HG02840 (cell line): ENCODE results near the gene EEF1AKMT2.
"Not testable (repeated sequence)": the region's sequence is repeated elsewhere in the genome, so short reads cannot be mapped to it uniquely, and the experiment has no call there.

ENCODE experiments used
- ATAC-seq: cut with Tn5 transposase; IDR thresholded peaks from one replicate; pipeline ENCODE4 v1.9.1; 2021; ENCODE audit warnings: mild to moderate bottlenecking, moderate library complexity, moderate number of reproducible peaks; ENCODE audit not compliant: unreplicated experiment, low FRiP score

Gene EEF1AKMT2

DNA sequence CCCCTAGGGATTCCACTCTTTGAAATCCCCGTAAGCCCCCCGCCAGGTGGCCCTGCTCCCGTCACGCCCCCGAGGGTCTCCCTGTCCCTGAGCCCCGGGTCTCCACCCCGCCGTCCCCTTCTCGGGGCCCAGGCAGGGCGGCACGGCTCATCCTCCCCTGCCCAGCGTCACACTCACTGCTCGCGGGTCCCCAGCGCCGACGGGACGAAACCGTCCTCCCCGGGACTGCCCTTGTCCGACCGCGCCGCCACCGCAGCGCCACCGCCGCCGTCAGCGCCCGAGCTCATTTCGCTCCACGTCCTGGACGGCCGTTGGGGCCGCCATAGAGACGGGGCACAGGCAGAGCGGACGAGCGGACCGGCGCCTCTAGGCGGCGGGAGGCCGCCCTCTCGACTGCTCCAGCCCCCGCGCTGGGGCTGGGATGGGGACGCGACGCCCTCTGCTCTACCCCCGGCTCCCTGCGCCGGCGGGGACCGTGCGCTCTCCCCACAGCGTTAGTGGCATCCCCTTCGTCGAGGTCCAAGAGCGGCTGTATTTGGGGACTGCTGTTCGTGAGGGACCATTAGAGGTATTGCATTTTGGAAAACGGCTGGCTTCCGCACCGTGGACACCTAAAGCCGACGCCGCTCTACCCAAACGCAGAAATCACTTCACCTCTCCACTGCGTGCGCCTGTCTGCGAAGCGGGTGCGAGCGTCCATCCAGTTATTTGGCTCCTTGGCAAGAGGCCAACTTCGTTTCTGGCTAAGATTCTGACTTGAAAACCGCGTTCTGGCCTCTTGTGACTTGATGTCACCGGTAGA lies at the start of gene EEF1AKMT2:
Gene EEF1AKMT2, minus strand, starts transcription at position 341 of the 802 bp plus-strand sequence. Its CDS starts 54 bp downstream, at position 287.
- ATAC-seq = peak; percentile 87

GRCh38 chr10:124837687-124838086 lies 46.0 kb upstream of the EEF1AKMT2 start:
- ATAC-seq = no peak

DNA sequence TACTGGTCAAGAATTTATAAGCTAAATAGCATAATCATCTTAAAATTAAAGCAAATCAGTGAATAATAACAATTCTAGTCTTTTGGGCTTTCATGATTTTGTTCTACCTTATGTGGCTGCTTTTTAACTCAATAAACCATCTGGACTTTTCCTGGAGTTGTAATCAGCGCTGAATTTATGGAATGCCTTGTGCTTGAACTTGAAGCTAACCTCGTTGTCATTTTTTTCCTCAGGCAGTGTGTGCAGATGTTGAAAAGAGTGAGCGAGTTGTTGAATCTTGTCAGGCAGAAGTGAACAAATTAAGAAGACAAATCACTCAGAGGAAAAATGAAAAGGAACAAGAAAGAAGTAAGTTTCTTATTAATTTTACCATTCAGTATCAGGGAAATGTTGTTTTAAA lies 39.4 kb upstream of the EEF1AKMT2 start:
- no peak for ATAC-seq

DNA sequence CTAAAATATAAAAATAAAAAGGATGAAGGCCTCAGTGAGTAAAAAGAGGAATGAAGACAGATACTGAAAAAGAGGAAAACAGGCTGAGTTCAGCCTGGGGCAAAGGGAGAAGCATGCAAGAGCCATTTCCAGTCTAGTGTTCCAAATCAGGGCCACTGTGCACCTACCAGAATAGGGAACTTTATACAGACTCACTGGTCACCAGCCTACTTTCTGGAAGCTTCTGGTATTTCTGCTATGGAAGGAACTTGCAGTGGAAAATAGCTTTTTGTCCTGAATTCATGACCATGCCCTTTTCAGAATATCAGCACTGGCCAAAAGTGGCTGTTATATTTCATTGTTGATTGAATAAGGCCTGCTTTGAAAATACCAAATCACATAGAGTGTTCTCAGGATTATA lies 38.8 kb upstream of the EEF1AKMT2 start:
- ATAC-seq = no peak

DNA sequence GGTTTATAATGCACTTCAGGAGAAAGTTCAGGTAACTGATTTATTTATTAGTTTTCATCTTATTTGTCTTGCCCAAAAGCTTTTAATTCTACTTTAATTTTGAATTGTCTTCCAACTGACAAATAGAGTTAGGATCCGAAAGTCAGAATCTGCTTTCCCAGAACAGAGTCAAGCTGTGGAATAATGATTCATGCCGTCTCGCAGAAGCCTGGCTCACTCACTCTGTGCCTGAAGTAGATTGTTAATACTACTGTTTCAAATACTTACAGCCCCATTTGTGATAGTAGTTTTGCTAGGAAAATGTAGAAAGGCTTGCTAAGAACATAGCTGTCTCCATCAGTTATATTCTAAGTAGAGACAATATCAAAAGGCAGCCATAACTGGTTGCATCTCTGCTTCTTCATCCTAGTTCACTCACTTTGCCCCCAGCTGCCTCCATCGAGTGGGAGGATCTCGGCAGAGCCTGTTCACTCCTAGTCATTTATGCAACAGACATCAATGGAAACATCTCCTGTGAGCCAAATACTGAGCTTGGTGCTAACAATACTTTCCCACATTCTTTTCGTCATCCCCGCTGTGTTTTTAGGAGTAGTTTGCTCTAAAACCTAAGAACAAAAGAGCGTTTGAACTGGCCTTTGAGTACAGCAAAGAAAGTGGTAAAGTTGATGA lies 37.9 kb upstream of the EEF1AKMT2 start:
- ATAC-seq = no peak

DNA sequence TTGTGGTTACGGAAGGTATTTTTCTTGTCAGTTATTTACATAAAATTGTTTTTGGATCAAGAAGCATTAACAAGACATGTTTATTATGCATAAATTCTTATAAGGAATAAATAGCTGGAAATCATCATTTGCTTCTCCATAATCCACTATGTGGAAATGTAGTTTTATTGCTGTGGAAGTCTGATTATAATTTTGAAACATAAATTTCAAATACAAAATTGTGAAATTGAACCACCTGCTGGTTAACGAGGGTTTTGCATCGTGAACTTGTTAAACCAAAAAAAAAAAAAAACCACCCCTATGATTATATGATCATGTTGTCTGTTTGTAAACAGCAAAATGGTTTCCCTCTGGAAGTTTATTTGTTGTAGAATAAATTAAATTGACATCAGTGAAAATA lies 35.8 kb upstream of the EEF1AKMT2 start:
- no peak for ATAC-seq

DNA sequence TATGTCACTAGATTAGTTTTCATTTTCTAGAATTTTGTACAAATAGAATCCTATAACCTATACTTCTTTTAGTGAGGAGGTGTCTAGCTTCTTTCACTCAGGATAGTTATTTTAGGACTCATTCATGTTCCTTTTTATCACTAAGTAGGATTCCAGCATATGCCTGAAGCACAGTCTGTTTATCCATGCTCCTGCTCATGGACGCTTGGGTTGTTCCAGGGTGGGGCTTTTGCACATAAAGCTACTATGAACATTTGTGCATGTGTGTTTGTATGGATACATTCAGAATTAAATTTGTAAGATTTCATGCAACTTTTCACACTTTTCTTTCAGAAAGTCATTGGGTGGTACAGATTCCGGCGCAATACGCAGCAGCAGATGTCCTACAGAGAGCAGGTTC lies 34.6 kb upstream of the EEF1AKMT2 start:
- no peak for ATAC-seq

DNA sequence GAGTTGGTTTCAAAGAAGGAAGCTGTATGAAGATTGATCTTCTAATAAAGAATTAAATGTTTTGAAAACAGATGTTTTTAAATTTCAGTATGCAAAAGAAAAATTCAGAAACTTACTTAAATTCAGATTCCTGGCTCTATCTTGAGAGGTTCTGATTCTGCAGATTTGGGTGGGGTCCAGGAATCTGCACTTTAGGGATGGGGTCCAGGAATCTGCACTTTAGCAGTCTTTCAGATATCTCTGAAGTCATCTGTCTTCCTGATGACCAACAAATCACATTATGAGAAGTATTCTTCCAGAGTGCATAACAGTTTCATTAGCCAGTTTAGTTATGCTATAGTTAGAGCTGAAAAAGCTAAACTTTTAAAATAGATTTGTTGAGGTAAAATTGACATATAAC lies 34.0 kb upstream of the EEF1AKMT2 start:
- no peak for ATAC-seq

- ATAC-seq = not testable (repeated sequence)
Measured at GRCh38 chr10:124824932-124825331, 33.2 kb upstream of the EEF1AKMT2 start.

DNA sequence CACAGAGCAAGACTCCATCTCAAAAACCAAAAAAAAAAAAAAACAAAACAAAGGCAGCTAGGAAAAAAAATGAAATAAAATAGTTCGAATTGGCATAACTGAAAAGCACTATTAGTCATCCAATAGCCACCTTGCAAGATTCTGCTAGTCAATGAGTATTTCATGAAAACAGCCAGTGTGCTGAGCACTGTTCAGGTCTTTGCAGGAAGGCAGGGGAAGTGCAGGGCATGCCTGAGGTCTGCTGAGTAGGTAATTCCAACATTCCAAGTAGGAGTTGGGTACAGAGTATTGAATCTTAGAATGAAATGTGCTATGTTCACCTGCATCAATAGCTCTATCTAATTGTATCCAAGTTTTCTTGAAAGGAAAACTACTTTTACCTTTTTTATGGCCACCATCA lies 32.8 kb upstream of the EEF1AKMT2 start:
- no peak for ATAC-seq

DNA sequence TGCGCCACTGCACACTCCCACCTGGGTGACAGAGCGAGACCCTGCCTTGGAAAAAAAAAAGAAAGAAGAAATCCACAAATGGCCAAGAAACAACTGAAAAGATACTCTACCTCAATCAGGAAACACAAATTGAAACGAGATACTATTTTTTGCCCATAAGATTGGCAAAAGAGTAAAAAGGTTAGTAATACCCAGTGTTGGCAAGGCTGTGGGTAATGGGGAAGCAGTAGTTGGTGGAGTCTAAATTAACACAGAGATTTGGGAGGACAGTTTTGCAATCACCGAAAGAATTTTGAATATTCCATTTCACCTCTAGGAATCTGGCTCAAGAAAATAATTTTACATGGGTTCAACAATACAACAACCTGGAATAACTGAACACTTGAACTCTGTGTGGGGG lies 29.8 kb upstream of the EEF1AKMT2 start:
- no peak for ATAC-seq

GRCh38 chr10:124820121-124820520 lies 28.4 kb upstream of the EEF1AKMT2 start:
- ATAC-seq = no peak

- peak; percentile 40 for ATAC-seq
Measured at GRCh38 chr10:124802313-124802675, 10.6 kb upstream of the EEF1AKMT2 start.

GRCh38 chr10:124799211-124799610 lies 7.5 kb upstream of the EEF1AKMT2 start:
- no peak for ATAC-seq

DNA sequence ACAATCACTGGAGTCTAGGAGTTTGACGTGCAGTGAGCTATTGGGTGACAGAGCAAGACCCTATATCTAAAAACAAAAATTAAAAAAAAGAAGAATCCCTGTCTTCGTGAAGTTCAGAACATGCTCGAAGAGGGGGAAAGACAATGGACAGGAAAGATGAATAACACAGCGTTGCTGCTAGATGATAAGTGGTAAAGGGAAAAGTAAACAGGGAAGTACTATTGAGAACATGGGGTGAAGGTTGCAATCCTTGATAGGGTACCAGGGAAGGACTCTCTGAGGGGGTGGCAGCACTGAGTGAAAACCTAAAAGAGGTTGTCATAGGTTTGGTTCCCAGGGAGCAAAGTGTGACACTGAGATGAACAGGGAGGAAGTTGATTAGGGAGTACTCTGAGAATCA lies 7.1 kb upstream of the EEF1AKMT2 start:
- ATAC-seq = no peak

- no peak for ATAC-seq
Measured at GRCh38 chr10:124798364-124798763, 6.7 kb upstream of the EEF1AKMT2 start.

DNA sequence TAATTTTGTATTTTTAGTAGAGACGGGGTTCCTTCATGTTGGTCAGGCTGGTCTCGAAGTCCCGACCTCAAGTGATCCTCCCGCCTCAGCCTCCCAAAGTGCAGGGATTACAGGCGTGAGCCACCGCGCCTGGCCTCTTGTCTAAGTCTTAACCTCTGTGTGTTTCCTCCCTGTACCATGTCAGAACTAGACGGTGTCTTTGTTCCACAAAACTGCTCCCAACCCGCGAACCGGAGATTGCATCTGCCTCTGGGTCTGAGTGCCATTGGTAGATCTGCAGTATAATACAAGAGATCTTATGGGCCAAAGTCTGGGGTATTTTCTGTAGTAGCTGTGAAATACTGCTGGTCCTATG lies 1.3 kb upstream of the EEF1AKMT2 start:
- no peak for ATAC-seq

DNA sequence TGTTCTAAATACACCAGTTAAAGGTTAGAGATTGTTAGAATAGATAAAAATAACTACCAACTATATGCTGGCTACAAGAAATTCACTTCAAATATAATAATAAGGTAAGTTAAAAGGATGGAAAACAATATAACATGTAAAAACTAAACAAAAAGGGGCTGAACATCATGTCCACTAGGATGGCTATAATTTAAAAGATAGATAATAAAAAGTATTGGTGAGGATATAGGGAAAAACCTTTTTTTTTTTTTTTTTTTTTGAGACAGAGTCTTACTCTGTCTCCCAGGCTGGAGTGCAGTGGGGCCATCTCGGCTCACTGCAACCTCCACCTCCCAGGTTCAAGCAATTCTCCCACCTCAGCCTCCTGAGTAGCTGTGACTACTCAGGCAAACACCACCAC lies 8.8 kb downstream of the EEF1AKMT2 start:
- ATAC-seq = not testable (repeated sequence)

- no peak for ATAC-seq
Measured at GRCh38 chr10:124768791-124769190, 22.9 kb downstream of the EEF1AKMT2 start.

GRCh38 chr10:124765256-124765655 lies 26.4 kb downstream of the EEF1AKMT2 start:
- ATAC-seq = no peak

GRCh38 chr10:124763267-124763666 lies 28.4 kb downstream of the EEF1AKMT2 start:
- ATAC-seq = no peak

- no peak for ATAC-seq
Measured at GRCh38 chr10:124762281-124762680, 29.4 kb downstream of the EEF1AKMT2 start.
